HCT116 (cell line): ENCODE results near the gene KBTBD2.

Experiments
- CEBPB ChIP-seq: IDR thresholded peaks from 2 replicates; pipeline ENCODE4 v1.6.1; 2012; ENCODE audit warnings: low read depth
- EZH2 ChIP-seq: fragments of 200-600 bp; sonication (generic); IDR thresholded peaks from 2 replicates; pipeline ENCODE4 v1.6.1; 2017; ENCODE audit warnings: antibody characterized with exemption, mixed run types
- POLR2AphosphoS5 ChIP-seq: IDR thresholded peaks from 2 replicates; pipeline ENCODE4 v1.6.1; 2011; ENCODE audit warnings: mild to moderate bottlenecking, low read depth, low read length, moderate library complexity
- RAD21 ChIP-seq: IDR thresholded peaks from 2 replicates; pipeline ENCODE4 v1.6.1; 2012; ENCODE audit warnings: low read depth, mild to moderate bottlenecking
- SP1 ChIP-seq: IDR thresholded peaks from 2 replicates; pipeline ENCODE4 v1.6.1; 2012; ENCODE audit warnings: low read depth
- ZFX ChIP-seq: fragments of 450-650 bp; IDR thresholded peaks from 2 replicates; pipeline ENCODE4 v1.6.1; 2017
- TF ChIP-seq, protein P1 (sequence below): IDR thresholded peaks from 2 replicates; pipeline ENCODE4 v1.6.1; 2012
- TF ChIP-seq, protein P2 (sequence below): IDR thresholded peaks from 2 replicates; pipeline ENCODE4 v1.6.1; 2011; ENCODE audit warnings: mild to moderate bottlenecking, low read length, moderate library complexity; ENCODE audit not compliant: insufficient replicate concordance; ENCODE audit errors: extremely low read depth
- TF ChIP-seq, protein P3 (sequence below), 3 experiments: fragments of 200-600 bp in 1 of 3; sonication (generic) in 1 of 3; IDR thresholded peaks in 2 of 3; conservative IDR thresholded peaks in 1 of 3; 2 replicates each; pipeline ENCODE4 v1.5.1; 2012 to 2017; ENCODE audit warnings: low read depth in 2 of 3, low read length in 2 of 3, antibody characterized with exemption in 1 of 3, borderline replicate concordance in 1 of 3, control low read depth in 1 of 3, mild to moderate bottlenecking in 1 of 3, mixed read lengths in 1 of 3, mixed run types in 1 of 3, moderate library complexity in 1 of 3; ENCODE audit not compliant: insufficient read depth in 1 of 3

DNA sequence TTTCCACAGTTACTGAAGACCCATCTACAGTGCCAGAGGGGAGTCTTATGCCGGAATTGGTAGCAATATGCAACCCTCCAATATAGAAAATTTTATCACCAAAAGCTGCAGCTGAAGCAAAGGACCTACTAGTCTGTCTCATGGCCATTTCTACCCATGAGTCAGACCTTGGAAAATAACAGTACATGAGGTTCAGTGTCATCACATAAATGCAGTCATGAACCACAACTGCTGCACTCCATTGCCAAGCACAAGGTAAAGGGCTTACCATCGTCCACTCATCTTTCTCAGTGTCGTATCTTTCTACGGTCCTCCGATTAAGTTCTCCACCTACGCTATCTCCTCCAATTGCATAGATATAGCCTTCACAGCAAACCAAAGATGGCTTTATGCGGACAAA is 21.8 kb downstream of the KBTBD2 start:
- TF ChIP-seq EZH2 (no peak), POLR2AphosphoS5 (no peak), ZFX (no peak), SP1 (no peak), RAD21 (no peak), CEBPB (no peak)
- TF ChIP-seq, protein P1, sequence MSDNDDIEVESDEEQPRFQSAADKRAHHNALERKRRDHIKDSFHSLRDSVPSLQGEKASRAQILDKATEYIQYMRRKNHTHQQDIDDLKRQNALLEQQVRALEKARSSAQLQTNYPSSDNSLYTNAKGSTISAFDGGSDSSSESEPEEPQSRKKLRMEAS = no peak
- TF ChIP-seq, protein P2, sequence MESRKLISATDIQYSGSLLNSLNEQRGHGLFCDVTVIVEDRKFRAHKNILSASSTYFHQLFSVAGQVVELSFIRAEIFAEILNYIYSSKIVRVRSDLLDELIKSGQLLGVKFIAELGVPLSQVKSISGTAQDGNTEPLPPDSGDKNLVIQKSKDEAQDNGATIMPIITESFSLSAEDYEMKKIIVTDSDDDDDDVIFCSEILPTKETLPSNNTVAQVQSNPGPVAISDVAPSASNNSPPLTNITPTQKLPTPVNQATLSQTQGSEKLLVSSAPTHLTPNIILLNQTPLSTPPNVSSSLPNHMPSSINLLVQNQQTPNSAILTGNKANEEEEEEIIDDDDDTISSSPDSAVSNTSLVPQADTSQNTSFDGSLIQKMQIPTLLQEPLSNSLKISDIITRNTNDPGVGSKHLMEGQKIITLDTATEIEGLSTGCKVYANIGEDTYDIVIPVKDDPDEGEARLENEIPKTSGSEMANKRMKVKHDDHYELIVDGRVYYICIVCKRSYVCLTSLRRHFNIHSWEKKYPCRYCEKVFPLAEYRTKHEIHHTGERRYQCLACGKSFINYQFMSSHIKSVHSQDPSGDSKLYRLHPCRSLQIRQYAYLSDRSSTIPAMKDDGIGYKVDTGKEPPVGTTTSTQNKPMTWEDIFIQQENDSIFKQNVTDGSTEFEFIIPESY = no peak
- TF ChIP-seq, protein P3, sequence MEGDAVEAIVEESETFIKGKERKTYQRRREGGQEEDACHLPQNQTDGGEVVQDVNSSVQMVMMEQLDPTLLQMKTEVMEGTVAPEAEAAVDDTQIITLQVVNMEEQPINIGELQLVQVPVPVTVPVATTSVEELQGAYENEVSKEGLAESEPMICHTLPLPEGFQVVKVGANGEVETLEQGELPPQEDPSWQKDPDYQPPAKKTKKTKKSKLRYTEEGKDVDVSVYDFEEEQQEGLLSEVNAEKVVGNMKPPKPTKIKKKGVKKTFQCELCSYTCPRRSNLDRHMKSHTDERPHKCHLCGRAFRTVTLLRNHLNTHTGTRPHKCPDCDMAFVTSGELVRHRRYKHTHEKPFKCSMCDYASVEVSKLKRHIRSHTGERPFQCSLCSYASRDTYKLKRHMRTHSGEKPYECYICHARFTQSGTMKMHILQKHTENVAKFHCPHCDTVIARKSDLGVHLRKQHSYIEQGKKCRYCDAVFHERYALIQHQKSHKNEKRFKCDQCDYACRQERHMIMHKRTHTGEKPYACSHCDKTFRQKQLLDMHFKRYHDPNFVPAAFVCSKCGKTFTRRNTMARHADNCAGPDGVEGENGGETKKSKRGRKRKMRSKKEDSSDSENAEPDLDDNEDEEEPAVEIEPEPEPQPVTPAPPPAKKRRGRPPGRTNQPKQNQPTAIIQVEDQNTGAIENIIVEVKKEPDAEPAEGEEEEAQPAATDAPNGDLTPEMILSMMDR (IDR thresholded peaks at IDR 0.05 in 2 of 3, conservative IDR thresholded peaks at IDR 0.05 in 1 of 3; ENCODE audit: borderline replicate concordance in 1 of 3, insufficient read depth in 1 of 3, low read depth in 2 of 3, low read length in 2 of 3) = no peak
